Adrenal gland (tissue), 5 donors: ENCODE results near the gene FCN1.

Experiments
- CTCF ChIP-seq, 6 experiments: fragments of 450-650 bp in 4 of 6; fragments of 200-600 bp in 2 of 6; sonication (generic) in 1 of 6; IDR thresholded peaks; 1 replicate in 5 of 6; 2 replicates in 1 of 6; pipeline versions ENCODE4 v1.5.1 to v1.8.0; 2016 to 2021; ENCODE audit warnings: antibody characterized with exemption in 6 of 6, mild to moderate bottlenecking in 2 of 6, moderate library complexity in 1 of 6
- POLR2A ChIP-seq, 2 donors: fragments of 450-650 bp; IDR thresholded peaks; one replicate each; pipeline ENCODE4 v1.6.1; 2017; ENCODE audit warnings: antibody characterized with exemption in 2 of 2, mild to moderate bottlenecking in 2 of 2, moderate library complexity in 1 of 2
- donor health status: DM: no; HTN: no; CAD: no.

GRCh38 chr9:134965411-134965810, 47.7 kb upstream of the FCN1 start:
- TF ChIP-seq CTCF (IDR thresholded peaks at IDR 0.05) (no peak), POLR2A (IDR thresholded peaks at IDR 0.05) (no peak)
